GM13977 (cell line): Measurements from ENCODE around the gene PRSS35.
"Not testable (repeated sequence)": the region's sequence is repeated elsewhere in the genome, so short reads cannot be mapped to it uniquely, and the experiment has no call there.

ENCODE experiments used
- DNase-seq: peaks from one replicate; pipeline ENCODE4 v3.0.0; 2012; ENCODE audit warnings: low spot score
- CTCF ChIP-seq: IDR thresholded peaks from 2 replicates; pipeline ENCODE4 v1.5.1; 2012; ENCODE audit warnings: mild to moderate bottlenecking, control low read depth; ENCODE audit not compliant: insufficient read depth; ENCODE audit errors: extremely low read depth, missing control alignments
- in situ Hi-C: fragments of 300-500 bp; cut with MboI; formaldehyde crosslinking; loops from one replicate; pipeline ENCODE4 v1.12.0; 2022; ENCODE audit warnings: low sequenced_read_pairs, low pct_unique_long_range_greater_than_20kb, mixed read lengths, inconsistent platforms; ENCODE audit not compliant: unreplicated experiment

PRSS35 gene

DNA sequence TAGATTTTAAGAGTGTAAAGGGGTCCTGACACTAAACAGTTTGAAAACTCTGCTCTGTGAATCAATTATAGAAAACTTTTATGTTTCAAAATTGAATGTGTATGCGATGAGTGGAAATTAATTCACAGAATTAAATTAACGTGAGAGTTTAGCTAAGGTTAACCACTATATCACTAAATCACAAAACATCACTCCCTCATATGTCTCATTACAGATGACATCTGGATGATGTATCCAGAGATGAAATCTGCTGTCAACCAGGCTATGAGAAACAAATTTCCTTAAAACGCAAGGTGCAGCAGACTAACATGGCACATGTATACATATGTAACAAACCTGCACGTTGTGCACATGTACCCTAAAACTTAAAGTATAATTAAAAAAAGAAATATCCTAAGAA is 27.3 kb downstream of the PRSS35 start:
- in situ Hi-C loops = no loop called here
- DNase-seq = no peak
- no peak for TF ChIP-seq CTCF

DNA sequence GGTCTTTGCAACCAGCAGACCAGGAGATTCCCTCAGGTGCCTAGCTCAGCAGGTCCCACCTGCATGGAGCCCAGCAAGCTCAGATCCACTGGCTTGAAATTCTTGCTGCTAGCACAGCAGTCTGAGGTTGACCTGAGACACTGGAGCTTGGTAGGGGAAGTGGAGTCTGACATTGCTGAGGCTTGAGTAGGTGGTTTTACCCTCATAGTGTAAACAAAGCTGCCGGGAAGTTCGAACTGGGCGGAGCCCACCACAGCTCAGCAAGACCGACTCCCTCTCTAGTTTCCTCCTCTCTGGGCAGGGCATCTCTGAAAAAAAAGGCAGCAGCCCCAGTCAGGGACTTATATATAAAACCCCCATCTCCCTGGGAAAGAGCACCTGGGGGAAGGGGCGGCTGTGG is 34.3 kb downstream of the PRSS35 start:
- in situ Hi-C loops = no loop called here
- DNase-seq = no peak
- TF ChIP-seq CTCF = no peak

GRCh38 chr6:83550482-83550881 is 38.1 kb downstream of the PRSS35 start:
- DNase-seq, in situ Hi-C loops: not testable (repeated sequence)

- DNase-seq, in situ Hi-C loops: not testable (repeated sequence)
Measured at GRCh38 chr6:83551748-83552147, 39.4 kb downstream of the PRSS35 start.

GRCh38 chr6:83556871-83557270 is 44.5 kb downstream of the PRSS35 start:
- in situ Hi-C loops = no loop called here
- no peak for DNase-seq
- no peak for TF ChIP-seq CTCF

DNA sequence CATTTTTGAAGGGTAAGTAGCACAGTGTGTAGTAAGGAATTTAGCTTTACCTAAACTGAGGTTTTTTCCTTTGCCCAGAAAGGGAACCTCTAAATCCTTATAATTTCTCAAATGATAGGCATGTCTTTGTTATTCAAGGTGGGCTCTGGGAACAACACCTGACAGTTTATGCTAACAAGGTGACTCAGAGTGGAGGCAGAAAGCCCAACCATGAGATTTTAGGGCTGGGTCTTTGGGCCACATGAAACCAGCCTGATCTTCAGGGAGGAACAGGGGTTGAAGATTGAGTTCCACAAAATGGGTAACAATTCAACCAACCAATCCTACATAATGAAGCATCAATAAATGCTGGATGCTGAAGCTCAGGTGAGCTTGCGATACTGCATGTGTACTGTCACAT is 46.6 kb downstream of the PRSS35 start:
- no peak for TF ChIP-seq CTCF
- in situ Hi-C loops = no loop called here
- no peak for DNase-seq

DNA sequence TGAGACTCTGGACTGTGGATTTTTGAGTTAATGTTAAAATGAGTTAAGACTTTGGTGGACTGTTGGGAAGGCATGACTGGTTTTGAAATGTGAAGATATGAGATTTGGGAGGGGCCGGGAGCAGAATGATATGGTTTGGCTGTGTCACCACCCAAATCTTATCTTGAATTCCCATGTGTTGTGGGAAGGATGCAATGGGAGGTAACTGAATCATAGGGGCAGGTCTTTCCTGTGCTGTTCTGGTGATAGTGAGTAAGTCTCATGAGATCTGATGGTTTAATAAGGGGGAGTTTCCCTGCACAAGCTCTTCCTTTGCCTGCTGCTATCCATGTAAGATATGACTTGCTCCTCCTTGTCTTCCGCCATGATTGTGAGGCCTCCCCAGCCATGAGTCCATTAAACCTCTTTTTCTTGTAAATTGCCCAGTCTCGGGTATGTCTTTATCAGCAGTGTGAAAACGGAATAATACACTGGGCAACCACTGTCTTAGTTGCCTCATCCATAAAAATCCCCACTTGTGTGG is 59.4 kb downstream of the PRSS35 start:
- in situ Hi-C loops, DNase-seq: not testable (repeated sequence)

GRCh38 chr6:83574783-83575182 is 62.4 kb downstream of the PRSS35 start:
- in situ Hi-C loops = no loop called here
- TF ChIP-seq CTCF = no peak
- DNase-seq = no peak
